Cardiac fibroblast (primary cell): ENCODE measurements around the gene VPS25.
A peak's percentile ranks its signal among the peaks of the same experiment; 100 is the strongest.

Experiments used
- DNase-seq, 2 donors: peaks; one replicate each; pipeline versions ENCODE4 v3.0.0 to v3.0.0-alpha.2; 2010; ENCODE audit warnings: low read depth in 2 of 2
- H3K4me3 ChIP-seq, 2 donors: replicated peaks in 1 of 2; 1 replicate in 1 of 2; 2 replicates in 1 of 2; pipeline ENCODE4 v1.5.1; 2011; ENCODE audit warnings: low read depth in 2 of 2, low read length in 2 of 2, mild to moderate bottlenecking in 2 of 2, moderate library complexity in 1 of 2
- CTCF ChIP-seq: IDR thresholded peaks from one replicate; pipeline ENCODE4 v1.5.1; 2011; ENCODE audit warnings: low read depth, mild to moderate bottlenecking, low read length, inconsistent platforms

Gene VPS25

DNA sequence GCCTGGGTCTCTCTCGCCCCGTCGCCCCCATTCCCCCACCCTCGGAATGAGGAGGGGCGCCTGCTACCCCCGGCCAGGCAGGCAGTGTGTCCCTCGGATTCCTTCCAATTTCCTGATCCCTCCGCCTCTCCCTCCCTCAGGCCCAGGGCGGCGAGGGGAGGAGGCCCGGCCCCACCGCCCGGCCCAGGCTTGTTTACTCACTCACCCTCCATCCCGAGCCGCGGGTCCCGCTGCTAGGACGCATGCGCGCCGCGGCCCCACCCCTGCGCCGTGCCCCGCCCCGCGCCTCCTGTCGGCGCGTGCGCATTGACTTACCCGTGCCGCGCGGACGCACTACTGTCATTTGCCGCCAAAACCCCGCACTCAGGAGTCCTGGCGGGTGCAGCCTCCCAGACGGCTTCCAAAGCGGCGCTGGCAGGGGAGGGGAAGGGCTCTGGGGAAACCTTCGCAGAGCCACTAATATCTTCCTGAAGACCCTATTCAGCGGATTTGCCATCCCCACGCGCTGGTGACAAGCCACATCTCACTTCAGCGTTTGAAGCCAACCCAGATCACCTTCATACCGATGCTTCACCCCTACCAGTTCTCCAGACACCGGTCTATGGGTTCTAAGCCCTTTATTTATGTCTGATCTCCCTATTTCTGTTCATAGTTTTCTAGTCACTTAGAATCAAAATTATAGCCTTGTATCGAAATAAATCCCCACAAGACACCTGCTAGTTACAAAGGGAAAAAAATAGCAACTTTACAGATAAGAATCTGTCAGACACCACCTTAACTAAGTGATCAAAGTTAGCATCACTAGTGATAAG is 28.2 kb upstream of the VPS25 start, which contains the start of gene EZH1:
EZH1 (minus strand) TSS at position 235 of the 812 bp plus-strand sequence. CDS start 16,099 bp downstream, outside the sequence.
- TF ChIP-seq CTCF: no peak
- peak within 1 kb of the TSS; percentile 66 to 78 for H3K4me3 ChIP-seq
- DNase-seq: peak; percentile 91 to 93

DNA sequence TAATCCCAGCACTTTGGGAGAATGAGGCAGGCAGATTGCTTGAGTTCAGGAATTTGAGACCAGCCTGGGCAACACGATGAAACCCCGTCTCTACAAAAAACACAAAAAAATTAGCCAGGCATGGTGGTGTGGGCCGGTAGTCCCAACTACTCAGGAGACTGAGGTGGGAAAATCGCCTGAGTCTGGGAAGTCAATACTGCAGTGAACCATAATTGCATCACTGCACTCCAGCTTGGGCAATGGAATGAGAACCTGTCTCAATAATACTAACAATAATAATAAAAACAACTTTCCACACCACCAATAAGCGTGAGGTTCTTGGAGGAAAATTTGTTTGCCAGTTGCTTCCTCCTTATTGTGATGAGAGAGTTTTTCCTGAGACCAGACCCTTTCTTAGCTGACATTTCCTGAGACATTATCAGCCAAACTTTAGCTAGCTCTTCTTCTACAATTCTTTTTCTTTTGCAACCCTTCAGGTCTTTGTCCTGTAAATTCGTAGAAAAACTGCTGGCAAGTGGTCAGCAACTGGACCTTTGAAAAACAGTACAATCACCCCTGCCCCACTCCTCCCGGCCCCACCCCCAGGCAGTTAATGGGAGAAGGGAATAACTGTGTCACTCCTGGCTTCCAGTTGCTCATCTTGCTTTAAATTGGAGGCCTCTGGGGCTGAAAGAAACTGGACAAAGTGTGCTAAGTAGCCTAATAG is 24.9 kb upstream of the VPS25 start:
- DNase-seq: no peak
- TF ChIP-seq CTCF: no peak

DNA sequence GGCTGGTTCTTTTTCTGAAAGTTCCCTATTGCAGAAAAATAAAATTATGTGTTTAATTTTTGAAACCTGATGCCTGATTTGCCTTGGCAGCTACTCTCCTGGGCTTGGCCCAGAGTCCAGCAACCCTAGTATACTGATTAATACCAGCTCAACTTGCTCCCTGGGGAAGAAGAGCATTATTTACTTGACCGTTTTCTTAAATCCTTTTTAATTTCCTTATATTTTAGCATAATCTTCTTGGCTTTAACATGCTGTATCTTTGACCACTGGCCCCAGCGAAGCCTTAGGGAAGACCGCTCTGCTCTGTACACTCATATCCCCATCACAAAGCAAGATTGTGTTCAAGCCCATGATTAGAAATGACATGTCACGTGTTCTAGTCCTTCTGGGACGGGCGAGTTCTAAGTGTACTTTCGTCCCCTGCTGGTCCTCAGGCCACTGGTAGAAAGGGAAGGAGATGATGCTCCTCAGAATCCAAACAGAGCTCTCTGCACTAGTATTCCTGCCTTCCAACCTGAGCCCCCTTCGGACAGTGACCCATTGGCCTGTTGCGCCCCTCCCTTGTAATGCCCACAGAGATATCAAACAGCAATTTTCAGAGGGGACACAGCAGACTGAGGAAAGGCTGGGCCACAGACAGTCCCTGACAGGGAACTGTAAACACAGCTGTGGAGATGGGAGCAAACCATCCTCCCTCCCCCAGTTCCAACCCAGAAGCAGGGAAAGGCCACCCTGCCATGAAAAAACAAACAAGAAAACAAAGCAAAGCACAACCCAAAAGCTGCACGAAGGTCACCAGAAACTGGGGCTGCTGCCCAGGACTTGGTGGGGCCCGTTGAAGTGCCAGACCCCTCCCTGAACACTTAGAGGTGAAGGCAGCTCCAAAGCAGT is 24.1 kb upstream of the VPS25 start:
- no peak overlapping the region for H3K4me3 ChIP-seq
- DNase-seq: peak; percentile 17 to 33
- no peak for TF ChIP-seq CTCF

More for the DNA sequence above, 24.9 kb upstream of the VPS25 start:
- no peak overlapping the region for H3K4me3 ChIP-seq

DNA sequence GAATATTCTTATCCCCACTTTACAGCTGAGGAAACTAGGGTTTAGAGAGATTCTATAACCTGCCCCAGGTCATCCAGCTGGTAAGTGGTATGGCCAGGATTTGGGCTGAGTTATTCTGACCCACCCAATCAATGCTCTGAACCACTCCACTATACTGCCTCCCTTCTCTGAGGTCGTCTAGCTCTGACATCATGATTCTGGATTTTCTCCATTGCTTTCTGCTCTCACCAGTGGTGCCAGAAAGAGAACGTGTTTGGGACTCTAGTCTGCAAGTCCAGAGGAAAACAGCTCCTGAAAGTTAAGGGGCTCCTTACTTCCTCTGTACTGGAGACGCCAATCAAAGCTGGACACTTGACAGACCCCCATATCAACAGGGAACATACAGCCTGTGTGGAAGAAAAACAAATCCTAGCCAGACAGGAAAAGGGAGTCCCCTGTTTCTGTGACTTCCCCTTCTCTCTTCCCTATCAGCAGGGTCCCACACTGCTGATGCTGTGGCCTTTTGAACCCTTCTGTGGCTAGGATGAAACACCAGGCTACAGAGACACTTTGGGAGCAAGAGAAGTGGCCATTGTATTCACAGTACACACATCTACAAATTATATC is 22.4 kb upstream of the VPS25 start:
- no peak for TF ChIP-seq CTCF
- H3K4me3 ChIP-seq: no peak overlapping the region
- no peak for DNase-seq

DNA sequence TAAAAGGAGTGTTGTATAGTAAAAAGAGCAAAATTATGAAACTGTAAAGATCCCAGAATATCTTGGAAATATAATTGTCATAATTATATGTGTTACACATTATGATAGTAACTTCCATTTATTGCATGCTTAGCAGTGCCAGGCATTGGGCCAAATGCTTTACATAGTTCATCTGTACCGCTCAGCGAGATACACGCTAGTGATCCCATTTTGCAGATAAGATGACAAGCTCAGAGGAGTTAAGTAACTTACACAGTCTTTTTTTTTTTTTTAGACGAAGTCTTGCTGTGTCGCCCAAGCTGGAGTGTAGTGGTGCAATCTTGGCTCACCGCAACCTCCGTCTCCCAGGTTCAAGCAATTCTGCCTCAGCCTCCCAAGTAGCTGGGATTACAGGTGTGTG is 21.6 kb upstream of the VPS25 start:
- no peak for TF ChIP-seq CTCF
- H3K4me3 ChIP-seq: no peak overlapping the region
- DNase-seq: peak in 1 of 2 donors; percentile 66

- no peak overlapping the region for H3K4me3 ChIP-seq
- no peak for TF ChIP-seq CTCF
- DNase-seq: peak; percentile 59 to 82
Observed at GRCh38 chr17:42754782-42755181, 18.5 kb upstream of the VPS25 start.
